Spleen (tissue), 11 donors: Measurements from ENCODE around the gene ATAD1. TPM values are rescaled to one million over a fixed set of nuclear protein-coding genes. Genes with fewer than 3 reads are reported as not detected.
A peak's percentile ranks its signal among the peaks of the same experiment; 100 is the strongest.

Experiments used
- DNase-seq: peaks from one replicate; pipeline ENCODE4 v3.0.0-alpha.2; 2020
- H3K27ac ChIP-seq, 8 donors: fragments of 200-600 bp; sonication (generic) in 7 of 8; 1 replicate in 4 of 8; 2 replicates in 4 of 8; pipeline versions ENCODE4 v1.5.0 to v1.8.0; 2016 to 2021; ENCODE audit warnings: inconsistent platforms in 4 of 8, mild to moderate bottlenecking in 4 of 8, moderate library complexity in 1 of 8
- H3K27me3 ChIP-seq, 7 donors: fragments of 200-600 bp; sonication (generic) in 6 of 7; replicated peaks in 1 of 7; 1 replicate in 4 of 7; 2 replicates in 3 of 7; pipeline versions ENCODE4 v1.5.0 to v1.8.0; 2016 to 2021; ENCODE audit warnings: inconsistent platforms in 3 of 7, mild to moderate bottlenecking in 1 of 7
- H3K36me3 ChIP-seq, 6 donors: fragments of 200-600 bp; sonication (generic) in 5 of 6; 1 replicate in 4 of 6; 2 replicates in 2 of 6; pipeline versions ENCODE4 v1.5.0 to v1.8.0; 2016 to 2021; ENCODE audit warnings: inconsistent platforms in 2 of 6
- H3K4me1 ChIP-seq, 6 donors: fragments of 200-600 bp; sonication (generic) in 5 of 6; 1 replicate in 3 of 6; 2 replicates in 3 of 6; pipeline versions ENCODE4 v1.5.0 to v1.8.0; 2016 to 2021; ENCODE audit warnings: inconsistent platforms in 3 of 6
- H3K4me3 ChIP-seq, 8 donors: fragments of 200-600 bp; sonication (generic) in 7 of 8; 1 replicate in 4 of 8; 2 replicates in 4 of 8; pipeline versions ENCODE4 v1.5.0 to v1.8.0; 2016 to 2021; ENCODE audit warnings: inconsistent platforms in 4 of 8, mild to moderate bottlenecking in 4 of 8, moderate library complexity in 2 of 8
- H3K9me3 ChIP-seq, 8 donors: fragments of 200-600 bp; sonication (generic) in 7 of 8; 1 replicate in 4 of 8; 2 replicates in 4 of 8; pipeline versions ENCODE4 v1.5.0 to v1.8.0; 2016 to 2021; ENCODE audit warnings: inconsistent platforms in 4 of 8
- POLR2A ChIP-seq, 3 donors: fragments of 450-650 bp; IDR thresholded peaks; one replicate each; pipeline ENCODE4 v1.5.1; 2017; ENCODE audit warnings: antibody characterized with exemption in 3 of 3, mild to moderate bottlenecking in 1 of 3
- POLR2AphosphoS5 ChIP-seq, 3 donors: sonication (generic); formaldehyde crosslinking; IDR thresholded peaks; one replicate each; pipeline ENCODE4 v1.5.1; 2017; ENCODE audit warnings: antibody characterized with exemption in 3 of 3
- WGBS, 5 donors: extraction: QIAGEN DNeasy Blood & Tissue Kit in 3 of 5; methylation state at CpG; one replicate each; pipeline versions ENCODE4 v1.1.5 to v1.1.7; 2013 to 2018; 5-methylcytosine and 5-hydroxymethylcytosine counted together
- intact Hi-C: fragments of 100-400 bp; cut with DNase I; formaldehyde crosslinking; loops from one replicate; pipeline ENCODE4 v1.15.0; 2023; ENCODE audit warnings: low total_unique reads
- polyA plus RNA-seq, 3 donors: library from polyadenylated mRNA; stranded (reverse); fragments of 200-250 nt; gene quantifications; one replicate each; pipeline ENCODE4 v1.2.1, GENCODE V29; 2013
- total RNA-seq, 7 donors: library from RNA; depleted of rRNA in 3 of 7; stranded (reverse); fragments of >200 nt in 3 of 7; fragmentation: NEBNext Ultra II Directional in 4 of 7; extraction: Animal tissue kit (Norgen Biotek cat#: 25700) in 4 of 7; gene quantifications; one replicate each; pipeline versions ENCODE4 v1.1.0 to v1.2.1, GENCODE V29; 2016 to 2021
- TF ChIP-seq, protein P1 (sequence below), 11 experiments: fragments of 200-600 bp in 7 of 11; fragments of 450-650 bp in 4 of 11; sonication (generic) in 4 of 11; IDR thresholded peaks in 8 of 11; conservative IDR thresholded peaks in 3 of 11; 1 replicate in 7 of 11; 2 replicates in 4 of 11; pipeline versions ENCODE4 v1.4.0 to v1.8.0; 2016 to 2021; ENCODE audit warnings: antibody characterized with exemption in 11 of 11, inconsistent platforms in 4 of 11, mild to moderate bottlenecking in 1 of 11
- donor health status: healthy with polysubstance abuse.
- donor health status: DM: no; HTN: no; CAD: no; lungs with moderate emphysema.
- donor health status: DM: no; HTN: no; CAD: no.
- donor health status: Bipolar disorder and iron deficiency.
- donor health status: healthy.
- donor health status: DM: no; HTN: no; CAD: no.
- donor health status: DM: yes; HTN: yes; CAD: no.

The ATAD1 gene
- total and polyA plus RNA-seq, 10 donors = 8.7 to 49.4 (median 32.3) TPM

GRCh38 chr10:87713707-87714106 lies 104.3 kb downstream of the ATAD1 start:
- no peaks in the 10 kb centered on the region for H3K9me3 ChIP-seq
- WGBS, 5 donors = 83 to 94% (median 90%) methylated on average over 3 of the region's 3 CpGs
- H3K4me1 ChIP-seq = peaks cover 0 to 12% (median 8%) of the 10 kb centered on the region in 6 donors
- peak overlapping the region in 1 of 8 donors; percentile 10 for H3K27ac ChIP-seq
- H3K36me3 ChIP-seq = no peaks in the 10 kb centered on the region
- H3K27me3 ChIP-seq = no peaks in the 10 kb centered on the region
- intact Hi-C loops = no loop called here
- TF ChIP-seq, protein P1, sequence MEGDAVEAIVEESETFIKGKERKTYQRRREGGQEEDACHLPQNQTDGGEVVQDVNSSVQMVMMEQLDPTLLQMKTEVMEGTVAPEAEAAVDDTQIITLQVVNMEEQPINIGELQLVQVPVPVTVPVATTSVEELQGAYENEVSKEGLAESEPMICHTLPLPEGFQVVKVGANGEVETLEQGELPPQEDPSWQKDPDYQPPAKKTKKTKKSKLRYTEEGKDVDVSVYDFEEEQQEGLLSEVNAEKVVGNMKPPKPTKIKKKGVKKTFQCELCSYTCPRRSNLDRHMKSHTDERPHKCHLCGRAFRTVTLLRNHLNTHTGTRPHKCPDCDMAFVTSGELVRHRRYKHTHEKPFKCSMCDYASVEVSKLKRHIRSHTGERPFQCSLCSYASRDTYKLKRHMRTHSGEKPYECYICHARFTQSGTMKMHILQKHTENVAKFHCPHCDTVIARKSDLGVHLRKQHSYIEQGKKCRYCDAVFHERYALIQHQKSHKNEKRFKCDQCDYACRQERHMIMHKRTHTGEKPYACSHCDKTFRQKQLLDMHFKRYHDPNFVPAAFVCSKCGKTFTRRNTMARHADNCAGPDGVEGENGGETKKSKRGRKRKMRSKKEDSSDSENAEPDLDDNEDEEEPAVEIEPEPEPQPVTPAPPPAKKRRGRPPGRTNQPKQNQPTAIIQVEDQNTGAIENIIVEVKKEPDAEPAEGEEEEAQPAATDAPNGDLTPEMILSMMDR (IDR thresholded peaks at IDR 0.05 in 8 of 11, conservative IDR thresholded peaks at IDR 0.05 in 3 of 11) = no peak
- TF ChIP-seq POLR2A (IDR thresholded peaks at IDR 0.05) (no peak), POLR2AphosphoS5 (IDR thresholded peaks at IDR 0.05) (no peak)
- no peak for DNase-seq
- H3K4me3 ChIP-seq = no peak overlapping the region

- 77 to 87% (median 80%) methylated on average over 11 of the region's 11 CpGs for WGBS, 5 donors
Measured at GRCh38 chr10:87712913-87713616, 105.0 kb downstream of the ATAD1 start.

GRCh38 chr10:87707254-87707653 lies 110.8 kb downstream of the ATAD1 start:
- intact Hi-C loops = no loop called here
- no peaks in the 10 kb centered on the region for H3K27me3 ChIP-seq
- H3K27ac ChIP-seq = no peak overlapping the region

More at GRCh38 chr10:87712913-87713616, 105.0 kb downstream of the ATAD1 start:
- TF ChIP-seq POLR2AphosphoS5 (IDR thresholded peaks at IDR 0.05) (no peak), POLR2A (IDR thresholded peaks at IDR 0.05) (no peak)
- TF ChIP-seq, protein P1 (IDR thresholded peaks at IDR 0.05 in 8 of 11, conservative IDR thresholded peaks at IDR 0.05 in 3 of 11) = no peak
- intact Hi-C loops = no loop called here
- H3K27ac ChIP-seq = peak overlapping the region in 1 of 8 donors; percentile 10
- H3K9me3 ChIP-seq = no peaks in the 10 kb centered on the region
- no peaks in the 10 kb centered on the region for H3K36me3 ChIP-seq
- H3K27me3 ChIP-seq = no peaks in the 10 kb centered on the region
- no peak overlapping the region for H3K4me3 ChIP-seq
- H3K4me1 ChIP-seq = peaks cover 0 to 12% (median 8%) of the 10 kb centered on the region in 6 donors
- no peak for DNase-seq

GRCh38 chr10:87706731-87707130 lies 111.3 kb downstream of the ATAD1 start:
- WGBS, 5 donors = 68 to 90% (median 84%) methylated on average over 4 of the region's 4 CpGs
- H3K27ac ChIP-seq = no peak overlapping the region
- H3K4me3 ChIP-seq = no peak overlapping the region
- TF ChIP-seq, protein P1 (IDR thresholded peaks at IDR 0.05 in 8 of 11, conservative IDR thresholded peaks at IDR 0.05 in 3 of 11) = no peak
- TF ChIP-seq POLR2A (IDR thresholded peaks at IDR 0.05) = no peak
- no peak for TF ChIP-seq POLR2AphosphoS5 (IDR thresholded peaks at IDR 0.05)
- no peaks in the 10 kb centered on the region for H3K9me3 ChIP-seq
- intact Hi-C loops = no loop called here
- H3K27me3 ChIP-seq = no peaks in the 10 kb centered on the region
- no peaks in the 10 kb centered on the region for H3K4me1 ChIP-seq
- DNase-seq = no peak
- no peaks in the 10 kb centered on the region for H3K36me3 ChIP-seq

More at GRCh38 chr10:87707254-87707653, 110.8 kb downstream of the ATAD1 start:
- no peaks in the 10 kb centered on the region for H3K9me3 ChIP-seq
- WGBS, 5 donors = 85 to 100% (median 91%) methylated on average over 4 of the region's 4 CpGs
- no peak for DNase-seq
- H3K36me3 ChIP-seq = no peaks in the 10 kb centered on the region
- H3K4me1 ChIP-seq = no peaks in the 10 kb centered on the region
- H3K4me3 ChIP-seq = no peak overlapping the region
- TF ChIP-seq POLR2A (IDR thresholded peaks at IDR 0.05) = no peak
- no peak for TF ChIP-seq POLR2AphosphoS5 (IDR thresholded peaks at IDR 0.05)
- TF ChIP-seq, protein P1 (IDR thresholded peaks at IDR 0.05 in 8 of 11, conservative IDR thresholded peaks at IDR 0.05 in 3 of 11) = no peak
